Measurements from ENCODE around the gene RBM33. TPM values are rescaled to one million over a fixed set of nuclear protein-coding genes. Genes with fewer than 3 reads are reported as not detected.

The RBM33 gene
- total RNA-seq, 1 experiment from 2014 or later = 27.2 TPM

GRCh38 chr7:155762036-155762435, 117.6 kb downstream of the RBM33 start:
- Histone ChIP-seq H3K4me3 (no peak overlapping the region), H3K9me3 (replicated peaks) (no peaks in the 10 kb centered on the region), H3K4me1 (replicated peaks) (no peaks in the 10 kb centered on the region), H3K27me3 (replicated peaks) (no peaks in the 10 kb centered on the region), H3K27ac (no peak overlapping the region), H3K36me3 (peaks cover 67% of the 10 kb centered on the region)
- no peak for DNase-seq (ENCODE audit: low read depth in 1 of 2, low spot score in 2 of 2)

DNA sequence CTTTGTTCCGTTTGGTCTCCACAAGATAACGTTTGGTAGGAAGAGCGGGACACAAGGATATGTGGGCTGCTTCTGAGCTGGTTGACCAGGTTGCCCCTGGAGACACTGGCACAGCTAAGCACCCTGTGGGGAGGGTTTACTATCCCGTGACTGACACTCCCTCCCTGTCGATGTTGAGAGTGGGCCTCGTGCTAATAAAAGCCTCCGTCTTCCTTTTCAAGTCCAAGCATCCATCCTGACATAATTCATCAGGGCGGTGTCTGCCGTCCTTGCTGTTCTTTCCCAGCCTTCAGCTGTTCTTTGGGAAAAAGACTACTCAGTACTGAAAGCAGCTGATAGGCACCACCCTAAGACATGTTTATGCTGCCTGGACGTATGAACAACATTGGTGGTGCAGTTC, 118.2 kb downstream of the RBM33 start:
- Histone ChIP-seq H3K36me3 (peaks cover 68% of the 10 kb centered on the region), H3K9me3 (replicated peaks) (no peaks in the 10 kb centered on the region), H3K27me3 (replicated peaks) (no peaks in the 10 kb centered on the region), H3K27ac (no peak overlapping the region), H3K4me3 (no peak overlapping the region), H3K4me1 (replicated peaks) (no peaks in the 10 kb centered on the region)
- no peak for DNase-seq (ENCODE audit: low read depth in 1 of 2, low spot score in 2 of 2)

DNA sequence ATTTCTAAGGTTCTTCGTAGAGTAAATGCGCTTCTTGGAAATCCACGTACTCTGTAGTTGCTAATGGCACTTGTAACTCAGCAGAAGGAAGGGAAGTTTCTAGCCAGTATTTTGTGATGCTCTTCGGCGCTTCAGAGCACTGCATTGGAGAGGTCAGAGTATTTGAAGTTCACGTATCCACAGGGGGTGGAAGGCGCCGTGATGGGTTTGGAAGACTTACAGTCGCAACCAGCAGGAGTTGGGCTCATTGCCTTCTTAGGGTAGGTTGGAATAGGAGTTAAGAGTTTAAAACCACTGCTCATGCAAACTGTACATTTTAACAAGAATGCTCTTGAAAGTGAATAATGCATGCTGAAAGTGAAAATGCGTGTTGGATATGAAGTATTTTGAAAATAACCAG, 118.7 kb downstream of the RBM33 start:
- no peak for DNase-seq (ENCODE audit: low read depth in 1 of 2, low spot score in 2 of 2)
- Histone ChIP-seq H3K4me1 (replicated peaks) (no peaks in the 10 kb centered on the region), H3K36me3 (peaks cover 73% of the 10 kb centered on the region), H3K9me3 (replicated peaks) (no peaks in the 10 kb centered on the region), H3K27me3 (replicated peaks) (no peaks in the 10 kb centered on the region), H3K27ac (no peak overlapping the region), H3K4me3 (no peak overlapping the region)

GRCh38 chr7:155763691-155764437, 119.4 kb downstream of the RBM33 start:
- no peaks in the 10 kb centered on the region for H3K27me3 ChIP-seq (replicated peaks)
- H3K9me3 ChIP-seq (replicated peaks) = no peaks in the 10 kb centered on the region
- H3K4me3 ChIP-seq = no peak overlapping the region
- H3K27ac ChIP-seq = no peak overlapping the region
- no peak for DNase-seq (ENCODE audit: low read depth in 1 of 2, low spot score in 2 of 2)
- peaks cover 77% of the 10 kb centered on the region for H3K36me3 ChIP-seq
- no peaks in the 10 kb centered on the region for H3K4me1 ChIP-seq (replicated peaks)

GRCh38 chr7:155764438-155764793, 120.0 kb downstream of the RBM33 start:
- DNase-seq (ENCODE audit: low read depth in 1 of 2, low spot score in 2 of 2) = no peak
- no peak overlapping the region for H3K4me3 ChIP-seq
- no peaks in the 10 kb centered on the region for H3K9me3 ChIP-seq (replicated peaks)
- no peak overlapping the region for H3K27ac ChIP-seq
- no peaks in the 10 kb centered on the region for H3K4me1 ChIP-seq (replicated peaks)
- H3K27me3 ChIP-seq (replicated peaks) = no peaks in the 10 kb centered on the region
- peaks cover 81% of the 10 kb centered on the region for H3K36me3 ChIP-seq

GRCh38 chr7:155765458-155765857, 121.0 kb downstream of the RBM33 start:
- H3K36me3 ChIP-seq = peaks cover 83% of the 10 kb centered on the region
- H3K9me3 ChIP-seq (replicated peaks) = no peaks in the 10 kb centered on the region
- H3K4me1 ChIP-seq (replicated peaks) = no peaks in the 10 kb centered on the region
- no peaks in the 10 kb centered on the region for H3K27me3 ChIP-seq (replicated peaks)
- no peak for DNase-seq (ENCODE audit: low read depth in 1 of 2, low spot score in 2 of 2)
- no peak overlapping the region for H3K27ac ChIP-seq
- H3K4me3 ChIP-seq = no peak overlapping the region

DNA sequence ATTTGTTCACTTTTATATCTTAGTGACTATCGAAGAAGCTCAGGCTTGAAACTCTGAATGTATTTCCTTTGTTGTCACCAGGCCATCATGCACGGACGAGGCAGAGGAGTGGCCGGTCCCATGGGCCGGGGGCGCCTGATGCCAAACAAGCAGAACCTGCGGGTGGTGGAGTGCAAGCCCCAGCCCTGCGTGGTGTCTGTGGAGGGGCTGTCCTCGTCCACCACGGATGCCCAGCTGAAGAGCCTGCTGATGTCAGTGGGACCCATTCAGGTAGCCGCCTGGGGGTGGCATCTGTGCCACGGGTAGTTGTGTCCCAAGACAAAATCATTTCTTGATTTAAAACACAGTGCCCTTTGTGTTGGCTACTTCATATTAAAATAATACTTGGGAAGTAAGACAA, 121.9 kb downstream of the RBM33 start:
- DNase-seq (ENCODE audit: low read depth in 1 of 2, low spot score in 2 of 2) = no peak
- no peak overlapping the region for H3K27ac ChIP-seq
- H3K4me1 ChIP-seq (replicated peaks) = no peaks in the 10 kb centered on the region
- H3K9me3 ChIP-seq (replicated peaks) = no peaks in the 10 kb centered on the region
- peaks cover 89% of the 10 kb centered on the region for H3K36me3 ChIP-seq
- H3K4me3 ChIP-seq = no peak overlapping the region
- no peaks in the 10 kb centered on the region for H3K27me3 ChIP-seq (replicated peaks)

DNA sequence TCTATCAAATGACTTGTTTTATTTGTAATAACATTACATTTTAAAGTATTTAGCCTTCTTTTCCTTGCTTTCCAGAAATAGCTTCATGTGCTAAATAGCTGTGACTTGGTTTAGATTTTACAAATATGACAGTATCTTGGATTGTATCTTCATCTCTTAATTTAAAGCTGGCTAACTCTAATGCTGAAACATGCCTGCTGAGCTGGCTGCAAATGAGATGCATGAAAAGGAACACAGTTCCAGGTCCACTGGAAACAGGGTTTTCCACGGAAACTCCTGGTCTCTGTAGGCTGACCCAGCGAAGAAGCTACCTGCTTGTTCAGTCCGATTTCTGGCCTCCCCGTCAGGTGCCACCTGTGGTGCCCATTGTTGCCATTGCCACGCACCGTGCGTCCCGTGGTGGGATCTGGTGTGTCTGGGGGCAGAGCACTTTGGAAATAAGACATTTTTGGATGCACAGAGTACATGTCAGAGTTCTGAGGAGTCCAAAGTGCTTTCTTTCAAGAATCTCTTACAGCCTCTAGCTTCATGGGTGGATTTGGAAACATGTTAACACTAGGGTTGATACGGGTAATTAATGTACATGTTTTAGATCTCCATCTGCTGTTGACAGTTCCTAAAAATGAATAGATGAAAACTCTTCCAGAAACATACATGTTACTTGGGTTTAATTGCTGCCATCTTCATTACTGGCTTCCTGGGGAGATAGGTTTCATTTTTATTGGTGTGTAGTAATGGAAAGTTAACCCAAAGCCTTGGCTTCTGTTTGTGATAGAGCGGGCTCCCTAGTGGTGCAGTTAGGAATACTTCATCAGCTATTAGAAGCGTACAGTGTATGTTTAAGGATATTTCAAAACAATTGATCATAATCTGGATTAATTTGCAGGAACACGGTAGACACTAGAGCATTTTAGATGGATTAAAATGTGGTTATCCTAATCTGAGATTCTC, 122.8 kb downstream of the RBM33 start:
- Histone ChIP-seq H3K4me3 (no peak overlapping the region), H3K4me1 (replicated peaks) (no peaks in the 10 kb centered on the region), H3K27ac (no peak overlapping the region), H3K9me3 (replicated peaks) (no peaks in the 10 kb centered on the region), H3K27me3 (replicated peaks) (no peaks in the 10 kb centered on the region), H3K36me3 (peaks cover 95% of the 10 kb centered on the region)
- no peak for DNase-seq (ENCODE audit: low read depth in 1 of 2, low spot score in 2 of 2)

DNA sequence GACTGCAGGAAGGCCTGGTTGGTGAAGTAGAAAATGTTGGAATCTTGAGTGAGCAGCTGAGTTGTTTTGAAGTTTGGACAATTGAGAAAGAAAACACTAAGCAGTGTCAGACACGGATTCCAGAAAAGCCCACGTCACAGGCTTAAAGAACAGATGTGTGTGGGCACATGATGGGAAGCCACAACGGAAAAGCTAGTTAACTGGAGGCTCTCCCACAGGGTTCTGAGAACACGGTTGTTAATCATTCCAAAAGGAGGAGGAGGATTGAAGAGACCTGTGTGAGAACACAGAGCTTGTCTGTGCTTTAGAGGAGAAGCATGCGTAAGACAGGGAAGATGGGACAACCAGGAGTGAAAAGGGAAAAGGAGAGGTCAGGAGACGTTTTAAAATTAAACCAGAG, 125.2 kb downstream of the RBM33 start:
- H3K36me3 ChIP-seq = peaks cover 91% of the 10 kb centered on the region
- no peak overlapping the region for H3K4me3 ChIP-seq
- no peaks in the 10 kb centered on the region for H3K27me3 ChIP-seq (replicated peaks)
- DNase-seq (ENCODE audit: low read depth in 1 of 2, low spot score in 2 of 2) = no peak
- no peaks in the 10 kb centered on the region for H3K4me1 ChIP-seq (replicated peaks)
- no peaks in the 10 kb centered on the region for H3K9me3 ChIP-seq (replicated peaks)
- no peak overlapping the region for H3K27ac ChIP-seq

GRCh38 chr7:155770241-155770640, 125.8 kb downstream of the RBM33 start:
- H3K4me1 ChIP-seq (replicated peaks) = no peaks in the 10 kb centered on the region
- no peak overlapping the region for H3K4me3 ChIP-seq
- DNase-seq (ENCODE audit: low read depth in 1 of 2, low spot score in 2 of 2) = no peak
- peaks cover 91% of the 10 kb centered on the region for H3K36me3 ChIP-seq
- no peaks in the 10 kb centered on the region for H3K27me3 ChIP-seq (replicated peaks)
- H3K9me3 ChIP-seq (replicated peaks) = no peaks in the 10 kb centered on the region
- no peak overlapping the region for H3K27ac ChIP-seq

GRCh38 chr7:155773531-155773930, 129.1 kb downstream of the RBM33 start:
- Histone ChIP-seq H3K27ac (no peak overlapping the region), H3K27me3 (replicated peaks) (no peaks in the 10 kb centered on the region), H3K36me3 (peaks cover 92% of the 10 kb centered on the region), H3K4me1 (replicated peaks) (no peaks in the 10 kb centered on the region), H3K9me3 (replicated peaks) (no peaks in the 10 kb centered on the region), H3K4me3 (no peak overlapping the region)
- DNase-seq (ENCODE audit: low read depth in 1 of 2, low spot score in 2 of 2) = no peak

- no peak for DNase-seq (ENCODE audit: low read depth in 1 of 2, low spot score in 2 of 2)
Observed at GRCh38 chr7:155774947-155775346, 130.5 kb downstream of the RBM33 start.

DNA sequence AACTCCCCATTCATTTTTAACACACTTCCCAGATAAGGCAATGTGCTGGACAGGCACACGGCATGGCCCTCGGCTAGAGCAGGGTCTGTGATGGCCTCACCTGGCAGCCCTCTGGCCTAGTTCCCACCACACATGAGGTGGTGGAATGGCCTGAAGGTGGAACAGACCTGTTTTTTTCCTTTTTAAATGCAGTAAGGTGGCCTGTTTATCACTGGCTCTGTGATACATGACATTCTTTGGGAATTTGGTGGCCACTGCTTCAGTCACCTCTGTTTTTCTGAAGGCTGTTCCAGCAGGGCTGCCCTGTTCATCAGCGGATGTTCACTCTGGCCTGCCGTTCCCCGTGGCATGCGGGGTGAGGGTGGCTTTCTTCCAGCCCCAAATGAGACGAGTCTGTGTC, 131.2 kb downstream of the RBM33 start:
- H3K27me3 ChIP-seq (replicated peaks) = no peaks in the 10 kb centered on the region
- peaks cover 82% of the 10 kb centered on the region for H3K36me3 ChIP-seq
- no peaks in the 10 kb centered on the region for H3K4me1 ChIP-seq (replicated peaks)
- no peak overlapping the region for H3K4me3 ChIP-seq
- H3K9me3 ChIP-seq (replicated peaks) = no peaks in the 10 kb centered on the region
- no peak overlapping the region for H3K27ac ChIP-seq
- no peak for DNase-seq (ENCODE audit: low read depth in 1 of 2, low spot score in 2 of 2)

More at GRCh38 chr7:155774947-155775346, 130.5 kb downstream of the RBM33 start:
- Histone ChIP-seq H3K9me3 (replicated peaks) (no peaks in the 10 kb centered on the region), H3K27ac (no peak overlapping the region), H3K4me3 (no peak overlapping the region), H3K27me3 (replicated peaks) (no peaks in the 10 kb centered on the region), H3K36me3 (peaks cover 84% of the 10 kb centered on the region), H3K4me1 (replicated peaks) (no peaks in the 10 kb centered on the region)

DNA sequence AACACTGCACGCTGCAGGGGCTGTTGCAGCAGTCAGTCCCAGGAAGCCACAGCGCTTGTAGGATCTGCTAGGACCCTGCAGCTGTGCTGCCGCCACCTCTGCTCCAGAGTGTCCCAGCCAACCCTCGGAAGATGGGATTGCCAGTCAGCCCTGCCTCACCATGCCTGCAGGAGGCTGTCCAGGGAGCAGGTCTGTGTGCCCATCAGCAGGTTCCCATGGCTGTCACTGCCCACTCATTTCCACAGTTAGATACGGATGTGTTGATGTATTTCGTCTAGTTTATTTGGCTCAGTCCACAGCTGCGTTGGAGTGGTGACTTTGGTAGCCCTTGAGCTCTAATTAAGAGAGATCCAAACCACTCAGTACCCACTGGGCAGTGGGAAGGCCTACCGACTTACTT, 132.1 kb downstream of the RBM33 start:
- no peak overlapping the region for H3K27ac ChIP-seq
- H3K27me3 ChIP-seq (replicated peaks) = no peaks in the 10 kb centered on the region
- peaks cover 78% of the 10 kb centered on the region for H3K36me3 ChIP-seq
- no peak overlapping the region for H3K4me3 ChIP-seq
- no peak for DNase-seq (ENCODE audit: low read depth in 1 of 2, low spot score in 2 of 2)
- no peaks in the 10 kb centered on the region for H3K4me1 ChIP-seq (replicated peaks)
- no peaks in the 10 kb centered on the region for H3K9me3 ChIP-seq (replicated peaks)

All from SJSA1 (cell line).